ENCODE results near the gene SEMA3D.
A peak's percentile ranks its signal among the peaks of the same experiment; 100 is the strongest.

Gene SEMA3D

DNA sequence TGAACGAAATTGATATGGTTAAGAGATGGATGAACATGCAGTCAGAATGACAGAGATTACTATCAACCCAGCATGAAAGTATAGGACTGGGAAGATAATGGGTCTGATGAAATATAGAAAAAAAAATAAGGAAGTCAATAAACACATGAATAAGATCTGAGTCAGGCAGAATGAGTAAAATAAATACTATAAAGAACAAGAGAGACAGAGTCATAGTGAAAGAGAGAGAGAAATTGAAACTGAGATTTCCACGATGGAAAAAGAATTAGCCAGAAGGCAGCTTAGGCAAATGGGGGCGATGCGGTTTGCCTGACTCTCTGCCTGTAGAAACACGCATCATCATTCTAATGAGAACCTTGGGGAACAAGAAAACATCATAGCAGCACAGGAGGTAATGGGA, 26.6 kb downstream of the SEMA3D start:
- no peak overlapping the region for H3K9ac ChIP-seq (ENCODE audit: low read length)
- H3K36me3 ChIP-seq (ENCODE audit: control insufficient read depth, insufficient read depth, low read length, severe bottlenecking), result no peaks in the 10 kb centered on the region
- no peaks in the 10 kb centered on the region for H3K9me3 ChIP-seq (ENCODE audit: control insufficient read depth, low read length)
- H3K4me3 ChIP-seq (ENCODE audit: low read length), result peak overlapping the region; percentile 25
- DNase-seq (ENCODE audit: low read depth), result peak; percentile 72
- no peaks in the 10 kb centered on the region for H3K27me3 ChIP-seq (replicated peaks; ENCODE audit: control insufficient read depth, insufficient read depth, low read length)
- peaks cover 7% of the 10 kb centered on the region for H3K4me1 ChIP-seq (ENCODE audit: control insufficient read depth, insufficient read depth, low read length)

DNA sequence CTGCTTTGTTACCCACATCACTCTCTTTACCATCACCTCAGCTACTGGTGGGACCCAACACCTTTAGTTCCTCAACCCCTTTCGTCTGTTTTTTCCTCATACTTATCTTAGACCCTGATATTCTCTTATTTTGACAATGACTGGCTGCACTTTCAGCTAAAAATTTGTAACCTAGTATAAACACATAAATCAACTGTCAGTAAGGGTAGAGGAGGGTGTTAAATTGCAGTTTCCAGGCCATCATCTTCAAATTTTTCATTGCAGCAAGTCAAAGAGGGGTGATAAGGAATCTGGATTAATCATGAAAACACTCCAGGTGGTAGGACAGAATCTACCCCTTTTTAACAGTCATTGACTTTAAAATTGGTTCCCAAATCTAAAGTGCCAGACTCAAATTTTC, 27.9 kb downstream of the SEMA3D start:
- Histone ChIP-seq H3K9ac (ENCODE audit: low read length) (no peak overlapping the region), H3K9me3 (ENCODE audit: control insufficient read depth, low read length) (no peaks in the 10 kb centered on the region), H3K27me3 (replicated peaks; ENCODE audit: control insufficient read depth, insufficient read depth, low read length) (no peaks in the 10 kb centered on the region), H3K4me1 (ENCODE audit: control insufficient read depth, insufficient read depth, low read length) (peaks cover 7% of the 10 kb centered on the region), H3K36me3 (ENCODE audit: control insufficient read depth, insufficient read depth, low read length, severe bottlenecking) (no peaks in the 10 kb centered on the region), H3K4me3 (ENCODE audit: low read length) (no peak overlapping the region)
- no peak for DNase-seq (ENCODE audit: low read depth)

DNA sequence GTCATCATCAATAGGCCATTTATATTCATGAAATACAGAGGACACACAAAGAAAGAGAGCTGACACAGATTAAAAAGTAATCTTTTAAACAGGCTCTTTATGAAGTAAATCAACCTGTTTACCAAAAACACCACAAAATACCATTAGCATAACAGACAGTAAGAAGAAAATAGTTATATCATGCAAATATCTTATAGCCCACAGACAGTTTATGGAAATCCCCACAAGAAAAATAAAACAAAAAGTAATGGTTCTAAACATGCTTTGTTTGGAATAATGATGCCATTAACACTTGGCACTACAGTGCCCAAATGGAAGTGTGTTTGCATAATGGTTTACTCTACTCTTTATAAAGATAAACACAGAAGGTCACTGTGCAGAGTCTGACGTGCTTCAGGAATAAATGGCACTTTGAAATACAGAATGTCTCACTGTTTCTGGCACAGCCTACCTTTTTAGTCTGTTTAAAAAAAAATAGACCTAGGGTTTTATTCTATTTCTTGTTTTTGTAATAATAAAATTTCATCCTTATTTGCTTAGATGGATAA, 30.1 kb downstream of the SEMA3D start:
- Histone ChIP-seq H3K9ac (ENCODE audit: low read length) (no peak overlapping the region), H3K4me3 (ENCODE audit: low read length) (no peak overlapping the region), H3K27me3 (replicated peaks; ENCODE audit: control insufficient read depth, insufficient read depth, low read length) (no peaks in the 10 kb centered on the region), H3K9me3 (ENCODE audit: control insufficient read depth, low read length) (no peaks in the 10 kb centered on the region), H3K4me1 (ENCODE audit: control insufficient read depth, insufficient read depth, low read length) (no peaks in the 10 kb centered on the region), H3K36me3 (ENCODE audit: control insufficient read depth, insufficient read depth, low read length, severe bottlenecking) (no peaks in the 10 kb centered on the region)
- DNase-seq (ENCODE audit: low read depth), result no peak

DNA sequence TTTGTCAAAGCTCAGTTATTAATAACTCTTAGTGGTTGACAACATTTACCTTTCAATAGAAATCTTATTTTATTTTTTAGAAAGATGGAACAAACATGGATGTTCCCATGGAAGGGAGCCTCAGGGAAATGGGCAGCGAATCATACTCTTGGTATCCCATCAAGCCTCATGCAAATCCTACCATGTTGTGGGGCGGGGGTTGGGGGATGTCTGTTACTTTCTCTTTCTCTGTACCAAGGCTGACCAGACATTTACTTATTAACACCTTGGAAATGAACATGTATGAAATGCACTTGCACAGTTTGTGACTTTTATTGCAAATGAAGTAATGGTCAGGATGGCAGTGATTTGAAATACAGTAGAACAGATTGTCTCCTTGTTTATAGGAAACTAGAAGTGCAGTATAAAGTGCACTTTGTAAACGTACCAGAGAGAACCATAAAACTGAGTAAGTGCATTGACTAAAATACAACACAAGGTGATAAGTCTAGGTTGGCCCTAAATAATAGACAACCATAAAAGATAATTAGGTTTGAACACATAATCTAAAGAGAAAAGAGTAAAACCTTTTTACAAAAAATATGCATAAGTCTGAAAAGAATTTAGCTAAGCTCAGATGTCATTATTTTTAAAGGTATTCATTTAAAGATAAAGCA, 32.4 kb downstream of the SEMA3D start:
- Histone ChIP-seq H3K4me1 (ENCODE audit: control insufficient read depth, insufficient read depth, low read length) (no peaks in the 10 kb centered on the region), H3K9ac (ENCODE audit: low read length) (no peak overlapping the region), H3K27me3 (replicated peaks; ENCODE audit: control insufficient read depth, insufficient read depth, low read length) (no peaks in the 10 kb centered on the region), H3K9me3 (ENCODE audit: control insufficient read depth, low read length) (no peaks in the 10 kb centered on the region), H3K36me3 (ENCODE audit: control insufficient read depth, insufficient read depth, low read length, severe bottlenecking) (no peaks in the 10 kb centered on the region), H3K4me3 (ENCODE audit: low read length) (no peak overlapping the region)
- DNase-seq (ENCODE audit: low read depth), result no peak

DNA sequence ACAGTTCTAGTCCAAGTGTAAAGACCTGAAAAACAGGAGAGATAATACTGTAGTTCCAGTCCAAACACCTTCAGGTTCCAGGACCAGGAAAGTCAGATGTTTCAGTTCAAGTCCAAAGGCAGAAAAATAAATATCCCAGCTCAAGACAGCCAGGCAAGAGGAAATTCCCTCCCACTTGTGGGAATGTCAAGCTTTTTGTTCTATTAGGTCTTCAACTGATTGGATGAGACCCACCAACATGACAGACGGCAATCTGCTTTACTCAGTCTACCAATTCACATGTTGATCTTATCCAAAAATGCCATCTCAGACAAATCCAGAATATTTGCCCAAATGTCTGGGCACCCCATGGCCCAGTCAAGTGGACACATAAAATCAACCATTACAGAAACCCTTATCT, 33.1 kb downstream of the SEMA3D start:
- no peak overlapping the region for H3K4me3 ChIP-seq (ENCODE audit: low read length)
- no peaks in the 10 kb centered on the region for H3K4me1 ChIP-seq (ENCODE audit: control insufficient read depth, insufficient read depth, low read length)
- DNase-seq (ENCODE audit: low read depth), result no peak
- no peak overlapping the region for H3K9ac ChIP-seq (ENCODE audit: low read length)
- no peaks in the 10 kb centered on the region for H3K9me3 ChIP-seq (ENCODE audit: control insufficient read depth, low read length)
- no peaks in the 10 kb centered on the region for H3K27me3 ChIP-seq (replicated peaks; ENCODE audit: control insufficient read depth, insufficient read depth, low read length)
- no peaks in the 10 kb centered on the region for H3K36me3 ChIP-seq (ENCODE audit: control insufficient read depth, insufficient read depth, low read length, severe bottlenecking)

DNA sequence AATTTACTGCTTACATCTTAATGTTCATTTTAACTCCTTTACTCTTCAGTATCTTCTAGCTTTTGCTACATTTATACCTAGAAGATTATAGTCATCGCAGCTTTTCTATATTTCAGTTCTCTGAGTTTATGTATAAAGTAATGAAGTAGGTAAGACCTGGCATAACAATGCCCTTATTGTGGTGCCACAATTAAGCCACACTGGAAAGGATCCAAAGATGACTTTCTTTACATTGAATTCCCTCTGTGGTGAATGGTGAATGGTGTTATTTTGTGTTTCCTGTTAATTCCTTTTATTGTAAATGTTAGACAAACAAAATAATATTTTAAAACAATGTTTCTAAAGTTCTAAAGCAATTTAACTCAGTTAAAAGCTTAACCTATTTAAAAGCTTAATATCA, 36.2 kb downstream of the SEMA3D start:
- H3K36me3 ChIP-seq (ENCODE audit: control insufficient read depth, insufficient read depth, low read length, severe bottlenecking), result no peaks in the 10 kb centered on the region
- H3K9ac ChIP-seq (ENCODE audit: low read length), result no peak overlapping the region
- H3K9me3 ChIP-seq (ENCODE audit: control insufficient read depth, low read length), result no peaks in the 10 kb centered on the region
- no peaks in the 10 kb centered on the region for H3K27me3 ChIP-seq (replicated peaks; ENCODE audit: control insufficient read depth, insufficient read depth, low read length)
- no peak for DNase-seq (ENCODE audit: low read depth)
- no peaks in the 10 kb centered on the region for H3K4me1 ChIP-seq (ENCODE audit: control insufficient read depth, insufficient read depth, low read length)
- H3K4me3 ChIP-seq (ENCODE audit: low read length), result no peak overlapping the region

DNA sequence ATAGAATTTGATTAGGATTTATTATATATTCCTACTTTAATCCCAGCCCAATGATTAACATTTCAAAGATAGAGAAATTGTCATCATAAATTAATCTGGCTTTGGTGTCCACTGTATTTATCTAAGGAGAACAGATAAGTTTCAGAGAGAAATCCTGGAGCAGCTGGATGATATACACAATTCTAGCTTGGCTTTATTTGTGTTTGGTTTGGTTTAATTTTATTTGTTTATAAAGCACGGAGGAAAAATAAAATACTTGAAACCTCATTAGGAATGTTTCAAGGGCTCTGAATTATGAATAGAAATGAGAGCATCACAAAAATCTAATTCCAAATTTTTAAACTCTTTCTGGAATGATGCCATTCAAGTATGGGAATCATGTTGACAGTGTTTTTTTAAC, 42.1 kb downstream of the SEMA3D start:
- Histone ChIP-seq H3K9me3 (ENCODE audit: control insufficient read depth, low read length) (no peaks in the 10 kb centered on the region), H3K9ac (ENCODE audit: low read length) (no peak overlapping the region), H3K36me3 (ENCODE audit: control insufficient read depth, insufficient read depth, low read length, severe bottlenecking) (no peaks in the 10 kb centered on the region), H3K4me1 (ENCODE audit: control insufficient read depth, insufficient read depth, low read length) (no peaks in the 10 kb centered on the region), H3K4me3 (ENCODE audit: low read length) (no peak overlapping the region), H3K27me3 (replicated peaks; ENCODE audit: control insufficient read depth, insufficient read depth, low read length) (no peaks in the 10 kb centered on the region)
- DNase-seq (ENCODE audit: low read depth), result no peak

DNA sequence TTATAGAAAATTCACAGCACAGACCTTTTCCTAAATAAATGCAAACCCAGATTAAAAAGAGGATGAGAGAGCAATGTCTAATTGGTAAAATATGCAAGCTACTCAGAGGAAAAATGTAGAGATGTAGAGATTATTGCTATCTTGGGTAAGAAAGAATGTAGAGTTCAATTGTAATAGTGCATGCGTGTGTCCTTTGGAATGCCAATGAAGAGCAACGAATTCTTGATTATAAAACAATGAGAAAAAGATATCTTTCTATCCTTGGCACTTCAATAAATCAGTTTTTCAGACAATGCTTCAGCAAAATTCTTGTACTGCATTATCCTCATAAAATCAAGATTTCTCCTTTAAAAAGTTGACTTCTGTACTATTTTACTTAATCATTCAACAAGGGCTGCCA, 50.9 kb downstream of the SEMA3D start:
- peak; percentile 73 for DNase-seq (ENCODE audit: low read depth)
- Histone ChIP-seq H3K9ac (ENCODE audit: low read length) (no peak overlapping the region), H3K36me3 (ENCODE audit: control insufficient read depth, insufficient read depth, low read length, severe bottlenecking) (no peaks in the 10 kb centered on the region), H3K9me3 (ENCODE audit: control insufficient read depth, low read length) (no peaks in the 10 kb centered on the region), H3K4me1 (ENCODE audit: control insufficient read depth, insufficient read depth, low read length) (peaks cover 11% of the 10 kb centered on the region), H3K27me3 (replicated peaks; ENCODE audit: control insufficient read depth, insufficient read depth, low read length) (no peaks in the 10 kb centered on the region), H3K4me3 (ENCODE audit: low read length) (no peak overlapping the region)

DNA sequence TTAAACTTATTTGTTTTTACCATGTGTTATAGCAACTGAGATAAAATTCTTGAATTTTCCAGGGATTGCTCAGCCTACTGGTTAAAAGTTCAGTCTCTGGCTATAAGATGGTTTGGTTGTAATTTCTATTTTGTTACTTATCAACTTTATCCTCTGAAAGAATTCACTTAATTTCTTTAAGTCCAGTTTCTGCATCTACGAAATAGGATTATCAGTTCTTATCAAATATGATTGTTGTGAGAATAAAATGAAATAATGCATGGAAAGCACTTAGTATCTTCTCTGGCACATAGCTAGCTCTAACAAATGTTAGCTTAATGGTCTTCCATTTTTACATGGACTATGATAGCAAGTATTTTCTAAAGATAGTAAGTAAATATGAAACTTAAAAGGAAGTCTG, 53.3 kb downstream of the SEMA3D start:
- Histone ChIP-seq H3K9ac (ENCODE audit: low read length) (no peak overlapping the region), H3K9me3 (ENCODE audit: control insufficient read depth, low read length) (no peaks in the 10 kb centered on the region)
- DNase-seq (ENCODE audit: low read depth), result no peak

DNA sequence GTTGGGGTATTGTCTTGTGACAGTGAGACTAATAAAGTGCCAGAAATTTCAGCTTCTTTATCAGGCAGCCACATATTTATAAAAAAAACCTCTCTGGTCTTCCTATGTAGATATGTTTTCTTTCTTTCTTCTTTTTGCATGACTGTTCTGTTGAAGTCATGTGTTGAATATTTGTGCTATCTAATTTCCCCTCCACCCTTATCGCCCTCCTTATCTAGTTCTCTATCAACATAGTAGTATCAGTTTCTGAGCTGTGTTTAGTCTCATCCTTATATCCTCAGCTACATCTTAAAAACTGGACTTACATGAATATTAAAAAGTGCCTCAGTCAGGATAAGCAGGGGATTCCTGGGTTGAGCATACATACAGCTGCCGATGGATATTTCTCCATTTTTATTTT, 53.9 kb downstream of the SEMA3D start:
- peaks cover 11% of the 10 kb centered on the region for H3K4me1 ChIP-seq (ENCODE audit: control insufficient read depth, insufficient read depth, low read length)
- DNase-seq (ENCODE audit: low read depth), result no peak
- no peaks in the 10 kb centered on the region for H3K9me3 ChIP-seq (ENCODE audit: control insufficient read depth, low read length)
- H3K36me3 ChIP-seq (ENCODE audit: control insufficient read depth, insufficient read depth, low read length, severe bottlenecking), result no peaks in the 10 kb centered on the region
- H3K9ac ChIP-seq (ENCODE audit: low read length), result no peak overlapping the region
- no peak overlapping the region for H3K4me3 ChIP-seq (ENCODE audit: low read length)
- H3K27me3 ChIP-seq (replicated peaks; ENCODE audit: control insufficient read depth, insufficient read depth, low read length), result no peaks in the 10 kb centered on the region

More for the DNA sequence above, 53.3 kb downstream of the SEMA3D start:
- Histone ChIP-seq H3K4me3 (ENCODE audit: low read length) (no peak overlapping the region), H3K27me3 (replicated peaks; ENCODE audit: control insufficient read depth, insufficient read depth, low read length) (no peaks in the 10 kb centered on the region), H3K4me1 (ENCODE audit: control insufficient read depth, insufficient read depth, low read length) (peaks cover 11% of the 10 kb centered on the region), H3K36me3 (ENCODE audit: control insufficient read depth, insufficient read depth, low read length, severe bottlenecking) (no peaks in the 10 kb centered on the region)

DNA sequence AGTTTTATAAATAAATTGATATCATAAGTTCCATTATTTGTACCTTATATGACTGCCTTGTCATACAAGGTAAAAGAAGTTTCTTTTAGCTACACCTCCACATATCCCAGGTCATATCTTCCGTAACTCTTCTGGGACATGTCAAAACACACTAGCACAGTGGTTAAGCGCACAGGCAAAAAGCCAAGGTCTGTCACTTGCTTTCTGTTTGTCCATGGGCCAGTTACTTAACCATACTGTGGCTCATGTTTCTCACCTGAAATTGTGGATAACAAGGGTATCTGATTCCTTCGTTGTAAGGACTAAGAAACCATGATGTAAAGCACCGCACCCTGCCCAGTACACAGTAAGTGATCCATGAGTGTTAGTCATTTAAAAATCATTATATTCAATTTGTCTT, 56.2 kb downstream of the SEMA3D start:
- Histone ChIP-seq H3K27me3 (replicated peaks; ENCODE audit: control insufficient read depth, insufficient read depth, low read length) (no peaks in the 10 kb centered on the region), H3K4me3 (ENCODE audit: low read length) (no peak overlapping the region), H3K4me1 (ENCODE audit: control insufficient read depth, insufficient read depth, low read length) (peaks cover 3% of the 10 kb centered on the region), H3K9me3 (ENCODE audit: control insufficient read depth, low read length) (no peaks in the 10 kb centered on the region), H3K9ac (ENCODE audit: low read length) (no peak overlapping the region), H3K36me3 (ENCODE audit: control insufficient read depth, insufficient read depth, low read length, severe bottlenecking) (no peaks in the 10 kb centered on the region)
- no peak for DNase-seq (ENCODE audit: low read depth)

DNA sequence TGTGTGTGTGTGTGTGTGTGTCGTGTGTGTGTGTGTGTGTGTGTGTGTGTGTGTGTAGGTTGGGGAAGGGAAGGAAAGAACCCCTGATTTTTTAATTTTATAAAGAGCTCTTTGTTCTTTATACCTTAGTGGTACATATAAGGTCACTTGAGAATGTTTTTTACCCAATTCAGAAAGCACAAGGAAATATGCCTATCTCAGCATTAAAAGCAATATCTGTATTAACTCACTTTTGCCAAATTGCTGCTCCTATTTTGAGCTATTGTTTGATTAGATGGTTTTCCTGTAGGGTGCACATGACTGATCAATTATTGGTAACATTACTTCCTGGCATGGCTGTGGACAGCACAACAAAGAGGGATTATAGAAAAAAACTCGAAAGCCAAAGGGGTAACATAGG, 60.5 kb downstream of the SEMA3D start:
- no peak for DNase-seq (ENCODE audit: low read depth)
- Histone ChIP-seq H3K4me3 (ENCODE audit: low read length) (no peak overlapping the region), H3K36me3 (ENCODE audit: control insufficient read depth, insufficient read depth, low read length, severe bottlenecking) (no peaks in the 10 kb centered on the region), H3K4me1 (ENCODE audit: control insufficient read depth, insufficient read depth, low read length) (no peaks in the 10 kb centered on the region), H3K27me3 (replicated peaks; ENCODE audit: control insufficient read depth, insufficient read depth, low read length) (no peaks in the 10 kb centered on the region), H3K9me3 (ENCODE audit: control insufficient read depth, low read length) (no peaks in the 10 kb centered on the region), H3K9ac (ENCODE audit: low read length) (no peak overlapping the region)
